ENCODE measurements around the gene NAV2. TPM values are rescaled to one million over a fixed set of nuclear protein-coding genes. Genes with fewer than 3 reads are reported as not detected.

NAV2 gene
- total RNA-seq, 4 donors from 2014 or later, result 9.1 to 34.7 (median 22.2) TPM

DNA sequence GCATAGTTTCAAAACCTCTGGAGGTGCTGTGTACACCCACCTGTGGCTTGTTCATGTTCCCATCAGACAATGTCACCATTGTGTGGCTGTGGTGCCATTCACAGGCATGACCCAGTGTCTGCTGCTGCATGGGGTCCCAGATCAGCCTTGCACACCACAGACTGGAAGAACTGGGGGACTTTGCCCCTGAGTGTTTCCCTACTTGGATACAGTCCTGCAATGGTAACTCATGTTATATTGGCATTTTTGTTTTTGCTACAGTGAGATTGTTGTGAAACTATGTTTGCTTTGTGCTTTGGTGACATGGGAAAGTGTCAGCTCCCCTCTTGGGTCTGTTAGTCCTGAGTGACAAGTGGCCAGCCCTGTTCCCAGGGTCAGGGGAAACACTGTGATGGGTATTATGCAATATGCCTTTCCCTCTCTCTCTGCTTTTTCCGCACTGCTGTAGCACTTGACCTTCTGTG is 108.8 kb downstream of the NAV2 start:
- DNase-seq (ENCODE audit: low spot score in 2 of 2), result no peak
- 89% methylated on average over 1 of the region's 1 CpG for WGBS
- H3K4me3 ChIP-seq, result no peak overlapping the region
- H3K9me3 ChIP-seq, result no peaks in the 10 kb centered on the region
- TF ChIP-seq POLR2AphosphoS5 (IDR thresholded peaks at IDR 0.05) (no peak), POLR2A (IDR thresholded peaks at IDR 0.05) (no peak), EP300 (IDR thresholded peaks at IDR 0.05) (no peak)
- TF ChIP-seq, protein P1, sequence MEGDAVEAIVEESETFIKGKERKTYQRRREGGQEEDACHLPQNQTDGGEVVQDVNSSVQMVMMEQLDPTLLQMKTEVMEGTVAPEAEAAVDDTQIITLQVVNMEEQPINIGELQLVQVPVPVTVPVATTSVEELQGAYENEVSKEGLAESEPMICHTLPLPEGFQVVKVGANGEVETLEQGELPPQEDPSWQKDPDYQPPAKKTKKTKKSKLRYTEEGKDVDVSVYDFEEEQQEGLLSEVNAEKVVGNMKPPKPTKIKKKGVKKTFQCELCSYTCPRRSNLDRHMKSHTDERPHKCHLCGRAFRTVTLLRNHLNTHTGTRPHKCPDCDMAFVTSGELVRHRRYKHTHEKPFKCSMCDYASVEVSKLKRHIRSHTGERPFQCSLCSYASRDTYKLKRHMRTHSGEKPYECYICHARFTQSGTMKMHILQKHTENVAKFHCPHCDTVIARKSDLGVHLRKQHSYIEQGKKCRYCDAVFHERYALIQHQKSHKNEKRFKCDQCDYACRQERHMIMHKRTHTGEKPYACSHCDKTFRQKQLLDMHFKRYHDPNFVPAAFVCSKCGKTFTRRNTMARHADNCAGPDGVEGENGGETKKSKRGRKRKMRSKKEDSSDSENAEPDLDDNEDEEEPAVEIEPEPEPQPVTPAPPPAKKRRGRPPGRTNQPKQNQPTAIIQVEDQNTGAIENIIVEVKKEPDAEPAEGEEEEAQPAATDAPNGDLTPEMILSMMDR (IDR thresholded peaks at IDR 0.05), result no peak
- H3K27me3 ChIP-seq, result no peaks in the 10 kb centered on the region
- no peak overlapping the region for H3K27ac ChIP-seq
- no peaks in the 10 kb centered on the region for H3K36me3 ChIP-seq
- H3K4me1 ChIP-seq, result no peaks in the 10 kb centered on the region

GRCh38 chr11:19821993-19822392 is 109.4 kb downstream of the NAV2 start:
- Histone ChIP-seq H3K4me1 (no peaks in the 10 kb centered on the region), H3K4me3 (no peak overlapping the region), H3K27ac (no peak overlapping the region), H3K9me3 (no peaks in the 10 kb centered on the region), H3K27me3 (no peaks in the 10 kb centered on the region), H3K36me3 (no peaks in the 10 kb centered on the region)
- TF ChIP-seq, protein P1 (IDR thresholded peaks at IDR 0.05), result no peak
- no peak for TF ChIP-seq POLR2AphosphoS5 (IDR thresholded peaks at IDR 0.05)
- TF ChIP-seq EP300 (IDR thresholded peaks at IDR 0.05), result no peak
- TF ChIP-seq POLR2A (IDR thresholded peaks at IDR 0.05), result no peak
- DNase-seq (ENCODE audit: low spot score in 2 of 2), result no peak
- 84% methylated on average over 3 of the region's 3 CpGs for WGBS

DNA sequence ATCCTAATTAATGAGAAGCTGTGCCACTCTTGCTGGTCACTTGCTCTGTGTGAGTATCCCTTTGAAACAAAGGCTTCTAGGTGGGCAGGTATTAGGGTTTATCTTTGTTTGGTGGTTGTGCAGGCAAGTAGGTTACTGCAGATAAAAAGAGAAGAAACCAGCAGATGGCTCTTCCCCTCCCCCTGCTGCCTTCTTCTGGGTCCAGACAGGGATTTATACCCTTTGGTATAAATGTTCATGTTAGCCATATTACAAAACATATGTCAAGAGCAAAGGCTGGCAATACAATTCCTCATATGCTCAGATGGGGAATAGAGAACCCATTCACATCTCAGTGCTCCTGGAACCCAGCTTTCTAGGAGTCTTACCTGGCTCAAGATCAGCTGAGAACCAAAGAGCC is 109.9 kb downstream of the NAV2 start:
- Histone ChIP-seq H3K9me3 (no peaks in the 10 kb centered on the region), H3K4me1 (no peaks in the 10 kb centered on the region), H3K27me3 (no peaks in the 10 kb centered on the region), H3K4me3 (no peak overlapping the region), H3K27ac (no peak overlapping the region), H3K36me3 (no peaks in the 10 kb centered on the region)
- TF ChIP-seq, protein P1 (IDR thresholded peaks at IDR 0.05), result no peak
- TF ChIP-seq POLR2A (IDR thresholded peaks at IDR 0.05) (no peak), EP300 (IDR thresholded peaks at IDR 0.05) (no peak), POLR2AphosphoS5 (IDR thresholded peaks at IDR 0.05) (no peak)
- DNase-seq (ENCODE audit: low spot score in 2 of 2), result no peak

DNA sequence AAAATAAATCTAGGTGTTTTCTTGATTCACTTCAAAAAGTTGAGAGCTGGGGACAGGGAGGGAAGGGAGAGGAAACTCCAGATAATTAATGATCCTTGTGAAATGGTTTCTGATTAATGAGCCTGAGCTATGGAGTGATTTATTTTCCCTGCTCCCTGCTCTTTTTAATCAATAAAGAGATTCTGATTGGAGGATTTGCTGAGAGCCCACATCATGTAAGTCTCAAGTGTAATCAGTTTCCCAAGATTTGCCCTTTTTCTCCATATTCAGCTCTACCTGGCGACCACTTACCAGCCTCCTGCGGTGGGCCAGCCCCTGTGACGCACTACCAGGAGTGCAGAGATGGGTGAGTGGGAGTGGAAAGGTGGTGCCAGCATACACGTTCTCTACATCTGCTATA is 114.0 kb downstream of the NAV2 start:
- no peak for DNase-seq (ENCODE audit: low spot score in 2 of 2)
- TF ChIP-seq EP300 (IDR thresholded peaks at IDR 0.05), result no peak
- no peak for TF ChIP-seq POLR2AphosphoS5 (IDR thresholded peaks at IDR 0.05)
- TF ChIP-seq, protein P1 (IDR thresholded peaks at IDR 0.05), result no peak
- TF ChIP-seq POLR2A (IDR thresholded peaks at IDR 0.05), result no peak
- Histone ChIP-seq H3K27ac (no peak overlapping the region), H3K36me3 (no peaks in the 10 kb centered on the region), H3K27me3 (no peaks in the 10 kb centered on the region), H3K9me3 (no peaks in the 10 kb centered on the region), H3K4me3 (no peak overlapping the region), H3K4me1 (peaks cover 20% of the 10 kb centered on the region)
- WGBS, result 82% methylated on average over 4 of the region's 4 CpGs

DNA sequence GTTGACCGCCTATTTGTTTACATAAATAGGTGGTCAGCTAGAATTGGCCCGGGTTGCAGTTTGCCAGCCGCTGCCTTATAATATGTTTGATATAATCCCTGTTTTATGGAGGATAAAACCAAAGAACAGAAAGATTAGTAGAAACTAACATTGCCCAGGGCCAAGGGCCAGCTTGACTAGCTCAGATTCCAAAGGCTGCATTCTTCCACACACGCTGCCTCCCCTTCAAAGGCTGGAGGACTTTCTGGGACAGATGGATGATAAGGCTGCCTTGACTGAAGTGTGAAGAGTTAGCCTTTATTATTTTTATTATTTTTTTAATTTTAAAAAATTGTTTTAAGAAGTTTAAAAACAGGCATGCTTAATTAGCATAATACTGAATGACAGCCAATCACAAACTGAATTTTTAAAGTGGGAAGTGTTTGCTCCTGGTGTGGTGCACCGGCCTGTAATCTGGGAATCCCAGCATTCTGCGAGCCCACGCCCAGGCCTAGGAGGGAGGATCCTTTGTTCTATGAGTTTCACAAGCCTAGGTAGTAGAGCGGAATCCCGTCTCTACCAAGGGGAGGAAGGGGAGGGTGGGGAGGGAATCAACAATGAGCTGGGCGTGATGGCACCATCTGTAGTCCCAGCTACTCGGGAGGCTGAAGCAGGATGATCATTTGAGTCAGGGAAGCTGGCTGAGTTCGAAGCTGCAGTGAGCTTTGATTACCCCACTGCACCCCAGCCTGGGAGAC is 114.9 kb downstream of the NAV2 start:
- no peak for DNase-seq (ENCODE audit: low spot score in 2 of 2)
- H3K36me3 ChIP-seq, result no peaks in the 10 kb centered on the region
- H3K27me3 ChIP-seq, result no peaks in the 10 kb centered on the region
- H3K4me3 ChIP-seq, result no peak overlapping the region
- TF ChIP-seq EP300 (IDR thresholded peaks at IDR 0.05), result no peak
- no peak for TF ChIP-seq POLR2AphosphoS5 (IDR thresholded peaks at IDR 0.05)
- no peak for TF ChIP-seq POLR2A (IDR thresholded peaks at IDR 0.05)
- TF ChIP-seq, protein P1 (IDR thresholded peaks at IDR 0.05), result no peak
- peaks cover 20% of the 10 kb centered on the region for H3K4me1 ChIP-seq
- 66% methylated on average over 12 of the region's 12 CpGs for WGBS
- H3K27ac ChIP-seq, result no peak overlapping the region
- no peaks in the 10 kb centered on the region for H3K9me3 ChIP-seq
